GM12878 (cell line): ENCODE results near the gene TMEM198. TPM values are rescaled to one million over a fixed set of nuclear protein-coding genes. Genes with fewer than 3 reads are reported as not detected.

Experiments
- ATAC-seq: fragments of 200-7000 bp; cut with Tn5 transposase; 3 replicates; pipeline ENCODE4 v1.9.1; 2020; ENCODE audit warnings: mild to moderate bottlenecking, moderate library complexity
- BruUV-seq: library from RNA; stranded (reverse); fragments of 400-500 nt; replicated peaks from 2 replicates; lab custom pipeline; 2021; lab: Mats Ljungman, UMichigan
- CTCF ChIA-PET: fragments of 300-600 bp; sonication (Branson Sonifier 250); formaldehyde crosslinking; extraction: SDS; loops from one replicate; lab custom pipeline; 2021; ENCODE audit warnings: inconsistent platforms; lab: Yijun Ruan, JAX
- POLR2A ChIA-PET: fragments of 350-600 bp; formaldehyde crosslinking; extraction: SDS; loops from one replicate; lab custom pipeline; 2021; ENCODE audit warnings: inconsistent platforms; lab: Charles Lee
- RAD21 ChIA-PET: fragments of 300-600 bp; sonication (Branson Sonifier 250); formaldehyde crosslinking; loops from one replicate; lab custom pipeline; 2023; ENCODE audit warnings: antibody characterized with exemption; ENCODE audit not compliant: unreplicated experiment; lab: Charles Lee
- SMC1A ChIA-PET: fragments of 300-600 bp; sonication (Branson Sonifier 250); formaldehyde crosslinking; loops from one replicate; lab custom pipeline; 2023; ENCODE audit not compliant: unreplicated experiment, uncharacterized antibody; lab: Charles Lee
- DNase-seq: peaks from one replicate; pipeline ENCODE4 v3.0.0-alpha.2; 2011; ENCODE audit warnings: low read depth, low spot score
- FAIRE-seq: peaks from 3 replicates; lab custom pipeline; 2011; peaks lifted over from hg19 to GRCh38; lab: Jason Lieb, UNC
- H2AFZ ChIP-seq: 2 replicates; pipeline ENCODE4 v1.6.0; 2011; ENCODE audit warnings: low read depth, low read length, control low read depth; ENCODE audit not compliant: control insufficient read depth
- H3K27ac ChIP-seq: 2 replicates; pipeline ENCODE4 v1.5.1; 2011; ENCODE audit warnings: control low read depth; ENCODE audit not compliant: control insufficient read depth, insufficient read depth
- H3K27me3 ChIP-seq, 2 experiments: replicated peaks in 1 of 2; 2 replicates each; pipeline versions ENCODE4 v1.6.0 to v1.6.1; 2011; ENCODE audit warnings: low read length in 1 of 2; ENCODE audit not compliant: control insufficient read depth in 2 of 2, insufficient read depth in 2 of 2
- H3K36me3 ChIP-seq, 2 experiments: 2 replicates each; pipeline ENCODE4 v1.5.1; 2011; ENCODE audit warnings: low read length in 1 of 2; ENCODE audit not compliant: control insufficient read depth in 2 of 2, insufficient read depth in 2 of 2
- H3K4me1 ChIP-seq: 2 replicates; pipeline ENCODE4 v1.6.1; 2011; ENCODE audit warnings: mild to moderate bottlenecking, low read length, moderate library complexity, mixed read lengths; ENCODE audit not compliant: control insufficient read depth, insufficient read depth
- H3K4me2 ChIP-seq: 2 replicates; pipeline ENCODE4 v1.6.0; 2011; ENCODE audit warnings: control low read depth; ENCODE audit not compliant: control insufficient read depth, insufficient read depth
- H3K4me3 ChIP-seq: fragments of 200-600 bp; sonication (generic); 2 replicates; pipeline ENCODE4 v1.5.1; 2016
- H3K79me2 ChIP-seq: 2 replicates; pipeline ENCODE4 v1.6.0; 2011; ENCODE audit warnings: low read length; ENCODE audit not compliant: control insufficient read depth, insufficient read depth
- H3K9ac ChIP-seq: 2 replicates; pipeline ENCODE4 v1.8.0; 2011; ENCODE audit warnings: low read length, control low read depth, mixed read lengths; ENCODE audit not compliant: control insufficient read depth, insufficient read depth
- H3K9me3 ChIP-seq: replicated peaks from 3 replicates; pipeline ENCODE4 v1.5.1; 2011; ENCODE audit warnings: mild to moderate bottlenecking, low read length; ENCODE audit not compliant: control insufficient read depth, insufficient read depth
- H4K20me1 ChIP-seq: 2 replicates; pipeline ENCODE4 v1.6.0; 2011; ENCODE audit not compliant: control insufficient read depth, insufficient read depth
- BCLAF1 ChIP-seq: fragments of 450-650 bp; IDR thresholded peaks from 2 replicates; pipeline ENCODE4 v1.6.1; 2017; ENCODE audit warnings: antibody characterized with exemption, mild to moderate bottlenecking, moderate library complexity
- CREB1 ChIP-seq: IDR thresholded peaks from 2 replicates; pipeline ENCODE4 v1.6.1; 2012; ENCODE audit warnings: low read depth, mild to moderate bottlenecking, inconsistent platforms
- FOS ChIP-seq: IDR thresholded peaks from 3 replicates; pipeline ENCODE4 v1.6.1; 2011; ENCODE audit warnings: borderline replicate concordance; ENCODE audit not compliant: insufficient read length; ENCODE audit errors: extremely low read depth
- GABPA ChIP-seq: IDR thresholded peaks from 2 replicates; pipeline ENCODE4 v1.6.1; 2014; ENCODE audit warnings: antibody characterized with exemption, low read depth, mild to moderate bottlenecking, inconsistent platforms
- MTA3 ChIP-seq: IDR thresholded peaks from 2 replicates; pipeline ENCODE4 v1.6.1; 2012; ENCODE audit warnings: low read length, inconsistent platforms, borderline replicate concordance
- NFXL1 ChIP-seq: fragments of 450-650 bp; IDR thresholded peaks from 2 replicates; pipeline ENCODE4 v1.6.1; 2017; ENCODE audit warnings: antibody characterized with exemption, mild to moderate bottlenecking, borderline replicate concordance
- NR2C2 ChIP-seq: IDR thresholded peaks from 2 replicates; pipeline ENCODE4 v1.6.1; 2011; ENCODE audit warnings: borderline replicate concordance, low read depth; ENCODE audit not compliant: control insufficient read depth, insufficient read length
- STAT1 ChIP-seq: fragments of 450-650 bp; conservative IDR thresholded peaks from 2 replicates; pipeline ENCODE4 v1.6.1; 2014; ENCODE audit warnings: antibody characterized with exemption, mild to moderate bottlenecking
- TBL1XR1 ChIP-seq: IDR thresholded peaks from 2 replicates; pipeline ENCODE4 v1.6.1; 2012; ENCODE audit warnings: low read depth, low read length, improper control_type of control experiment
- ZBED1 ChIP-seq: IDR thresholded peaks from 2 replicates; pipeline ENCODE4 v1.6.1; 2016; ENCODE audit warnings: borderline replicate concordance
- ZNF384 ChIP-seq: IDR thresholded peaks from 2 replicates; pipeline ENCODE4 v1.6.1; 2012; ENCODE audit warnings: low read depth, mild to moderate bottlenecking, low read length, improper control_type of control experiment, borderline replicate concordance
- WGBS: methylation state at CpG from one replicate; pipeline ENCODE4 v1.1.6; 2016; ENCODE audit warnings: low lambda C conversion rate; ENCODE audit not compliant: insufficient replicate concordance, insufficient coverage; ENCODE audit errors: missing lambda C conversion rate; 5-methylcytosine and 5-hydroxymethylcytosine counted together
- in situ Hi-C: fragments of 300-500 bp; cut with MboI; formaldehyde crosslinking; loops from 9 replicates; pipeline ENCODE4 v1.14.3; 2018; ENCODE audit warnings: mixed read lengths
- intact Hi-C: fragments of 100-400 bp; cut with micrococcal nuclease; formaldehyde crosslinking; loops from one replicate; pipeline ENCODE4 v1.14.2; 2022; ENCODE audit not compliant: unreplicated experiment
- polyA plus RNA-seq, 11 experiments: library from polyadenylated mRNA; depleted of rRNA in 4 of 11; unstranded in 6 of 11; stranded (reverse) in 5 of 11; fragments of >200 nt; fragmentation: Nextera tagmentation in 4 of 11; fragmentation: Illumina TruSeq in 1 of 11; extraction: Ambion mirVana in 4 of 11; extraction: Trizol in 1 of 11; gene quantifications; 1 replicate in 1 of 11; 2 replicates in 10 of 11; pipeline versions ENCODE4 v1.2.1 to v1.2.3, GENCODE V29; 2011 to 2016; ENCODE audit warnings: inconsistent platforms in 2 of 11, missing spikeins in 2 of 11, low read depth in 1 of 11
- total RNA-seq, 4 experiments: library from RNA; depleted of rRNA in 3 of 4; stranded (reverse); fragments of >200 nt in 3 of 4; fragmentation: Illumina TruSeq in 1 of 4; extraction: Trizol in 1 of 4; gene quantifications; 2 replicates each; pipeline versions ENCODE4 v1.2.1 to v1.2.3, GENCODE V29; 2013 to 2021
- TF ChIP-seq, protein P1 (sequence below): fragments of 450-650 bp; IDR thresholded peaks from 2 replicates; pipeline ENCODE4 v1.6.1; 2016; ENCODE audit warnings: mild to moderate bottlenecking, moderate library complexity, borderline replicate concordance

Gene TMEM198
- total and polyA plus RNA-seq, 10 of the 15 experiments (the other 5 are each of a cell fraction or from before 2014, with no cell fraction given), result 0.16 to 1.2 (median 0.65) TPM; not detected in 2

DNA sequence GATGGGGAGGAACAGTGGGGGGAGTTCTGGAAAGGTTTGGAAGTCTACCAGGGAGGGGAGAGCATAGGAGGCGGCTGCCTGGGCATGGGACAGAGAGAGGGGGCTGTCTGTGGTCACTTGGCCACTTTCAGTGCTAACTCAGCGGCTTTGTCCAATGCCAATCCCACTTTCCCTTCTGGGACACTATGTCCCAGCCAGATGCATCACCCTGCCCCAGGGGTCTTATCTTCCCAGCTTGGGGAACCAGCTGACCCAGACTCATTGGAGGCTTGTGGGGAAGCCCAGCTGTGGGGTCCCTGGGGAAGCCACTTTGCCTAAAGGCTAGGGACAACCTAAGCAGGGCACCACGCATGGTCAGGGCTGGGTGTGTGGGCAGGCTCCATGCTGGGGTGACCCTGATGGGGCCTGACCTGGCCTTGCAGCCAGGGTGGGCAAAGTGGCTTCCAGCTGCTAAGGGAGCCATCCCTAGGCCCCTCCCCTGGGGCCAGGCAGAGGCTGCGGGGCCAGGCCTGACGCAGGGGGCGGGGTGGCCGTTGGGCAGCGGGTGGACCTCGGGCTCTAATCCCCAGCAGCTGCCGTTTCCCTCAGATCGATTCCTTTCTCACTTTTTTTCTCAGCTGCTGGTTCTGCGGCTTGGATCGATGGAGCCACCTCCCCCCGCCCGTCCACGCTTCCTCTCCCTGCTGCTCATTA lies 31.2 kb upstream of the TMEM198 start:
- Histone ChIP-seq H3K9ac (no peak overlapping the region), H3K36me3 (no peaks in the 10 kb centered on the region)
- no peak for DNase-seq
- ATAC-seq, result no peak
- TF ChIP-seq FOS, result no peak
- no peak for TF ChIP-seq BCLAF1
- TF ChIP-seq CREB1, result no peak
- no peak for TF ChIP-seq ZNF384
- no peak for TF ChIP-seq GABPA
- TF ChIP-seq, protein P1, sequence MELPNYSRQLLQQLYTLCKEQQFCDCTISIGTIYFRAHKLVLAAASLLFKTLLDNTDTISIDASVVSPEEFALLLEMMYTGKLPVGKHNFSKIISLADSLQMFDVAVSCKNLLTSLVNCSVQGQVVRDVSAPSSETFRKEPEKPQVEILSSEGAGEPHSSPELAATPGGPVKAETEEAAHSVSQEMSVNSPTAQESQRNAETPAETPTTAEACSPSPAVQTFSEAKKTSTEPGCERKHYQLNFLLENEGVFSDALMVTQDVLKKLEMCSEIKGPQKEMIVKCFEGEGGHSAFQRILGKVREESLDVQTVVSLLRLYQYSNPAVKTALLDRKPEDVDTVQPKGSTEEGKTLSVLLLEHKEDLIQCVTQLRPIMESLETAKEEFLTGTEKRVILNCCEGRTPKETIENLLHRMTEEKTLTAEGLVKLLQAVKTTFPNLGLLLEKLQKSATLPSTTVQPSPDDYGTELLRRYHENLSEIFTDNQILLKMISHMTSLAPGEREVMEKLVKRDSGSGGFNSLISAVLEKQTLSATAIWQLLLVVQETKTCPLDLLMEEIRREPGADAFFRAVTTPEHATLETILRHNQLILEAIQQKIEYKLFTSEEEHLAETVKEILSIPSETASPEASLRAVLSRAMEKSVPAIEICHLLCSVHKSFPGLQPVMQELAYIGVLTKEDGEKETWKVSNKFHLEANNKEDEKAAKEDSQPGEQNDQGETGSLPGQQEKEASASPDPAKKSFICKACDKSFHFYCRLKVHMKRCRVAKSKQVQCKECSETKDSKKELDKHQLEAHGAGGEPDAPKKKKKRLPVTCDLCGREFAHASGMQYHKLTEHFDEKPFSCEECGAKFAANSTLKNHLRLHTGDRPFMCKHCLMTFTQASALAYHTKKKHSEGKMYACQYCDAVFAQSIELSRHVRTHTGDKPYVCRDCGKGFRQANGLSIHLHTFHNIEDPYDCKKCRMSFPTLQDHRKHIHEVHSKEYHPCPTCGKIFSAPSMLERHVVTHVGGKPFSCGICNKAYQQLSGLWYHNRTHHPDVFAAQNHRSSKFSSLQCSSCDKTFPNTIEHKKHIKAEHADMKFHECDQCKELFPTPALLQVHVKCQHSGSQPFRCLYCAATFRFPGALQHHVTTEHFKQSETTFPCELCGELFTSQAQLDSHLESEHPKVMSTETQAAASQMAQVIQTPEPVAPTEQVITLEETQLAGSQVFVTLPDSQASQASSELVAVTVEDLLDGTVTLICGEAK, result no peak
- no peak for TF ChIP-seq MTA3
- no peak for TF ChIP-seq NR2C2
- TF ChIP-seq STAT1, result no peak
- no peak for TF ChIP-seq TBL1XR1
- no peak for TF ChIP-seq ZBED1
- no peak for TF ChIP-seq NFXL1
- TF ChIP-seq, all 136 proteins: peak for 0
- Histone ChIP-seq H3K79me2 (no peaks in the 10 kb centered on the region), H3K4me3 (no peak overlapping the region), H3K27me3 (peaks cover 15 to 17% of the 10 kb centered on the region in 2 experiments; a peak in 3 of 4 replicates), H4K20me1 (no peaks in the 10 kb centered on the region), H3K9me3 (no peaks in the 10 kb centered on the region), H3K27ac (no peak overlapping the region), H3K4me2 (no peak overlapping the region), H3K4me1 (no peaks in the 10 kb centered on the region), H2AFZ (no peak overlapping the region)
- SMC1A ChIA-PET, result interaction anchor here (1.3 kb wide), 1 partner anchor 17 kb away, joined by 3 read pairs; no protein-coding TSS in a partner anchor
- RAD21 ChIA-PET, result no interaction called here
- in situ Hi-C loops (no loop called here), intact Hi-C loops (no loop called here)
- WGBS, result 7% methylated on average over 11 of the region's 16 CpGs
- no TSS peak for BruUV-seq
- CTCF ChIA-PET, result no interaction called here
- POLR2A ChIA-PET, result no interaction called here
- FAIRE-seq, result no peak
